Renal cortical epithelial cell (primary cell): Measurements from ENCODE around the gene PSME1. TPM values are rescaled to one million over a fixed set of nuclear protein-coding genes. Genes with fewer than 3 reads are reported as not detected.

Experiments
- total RNA-seq: library from RNA; depleted of rRNA; stranded (reverse); fragments of >200 nt; gene quantifications from 2 replicates; pipeline ENCODE4 v1.2.3, GENCODE V29; 2014

PSME1 gene
- total RNA-seq, 1 donor from 2014 or later = 209 TPM

Other genes with a start within 250 kb of the PSME1 start
- gene DHRS4, start 182.4 kb upstream of the PSME1 start, total RNA-seq = 31.3 and 34.6 TPM in 2 replicates
- 8.3 and 9.4 TPM in 2 replicates for gene DHRS4L2, start 147.3 kb upstream of the PSME1 start, total RNA-seq
- 0.10 TPM in 1 of 2 replicates, not detected in the other for gene CARMIL3, start 84.2 kb upstream of the PSME1 start, total RNA-seq
- not detected in 2 replicates for gene CPNE6, start 64.6 kb upstream of the PSME1 start, total RNA-seq
- gene PCK2, start 41.9 kb upstream of the PSME1 start, total RNA-seq = 18.5 and 28.0 TPM in 2 replicates
- 73.8 and 112 TPM in 2 replicates for gene DCAF11, start 21.4 kb upstream of the PSME1 start, total RNA-seq
- 1.6 and 2.4 TPM in 2 replicates for gene NRL, start 21.2 kb upstream of the PSME1 start, total RNA-seq
- 0.25 TPM in 1 of 2 replicates, not detected in the other for gene FITM1, start 5.5 kb upstream of the PSME1 start, total RNA-seq
- 10.1 and 20.7 TPM in 2 replicates for gene EMC9, start 5.4 kb downstream of the PSME1 start, total RNA-seq
- 69.3 and 258 TPM in 2 replicates for gene PSME2, start 10.4 kb downstream of the PSME1 start, total RNA-seq
- 52.1 and 52.6 TPM in 2 replicates for gene RNF31, start 11.3 kb downstream of the PSME1 start, total RNA-seq
- 78.3 and 87.7 TPM in 2 replicates for gene IRF9, start 25.1 kb downstream of the PSME1 start, total RNA-seq
- 13.4 and 43.3 TPM in 2 replicates for gene REC8, start 35.9 kb downstream of the PSME1 start, total RNA-seq
- 47.4 and 76.0 TPM in 2 replicates for gene IPO4, start 52.6 kb downstream of the PSME1 start, total RNA-seq
- 75.4 and 153 TPM in 2 replicates for gene TM9SF1, start 59.2 kb downstream of the PSME1 start, total RNA-seq
- 0.05 TPM in 1 of 2 replicates, not detected in the other for gene TSSK4, start 69.5 kb downstream of the PSME1 start, total RNA-seq
- gene CHMP4A, start 77.3 kb downstream of the PSME1 start, total RNA-seq = 38.4 and 65.1 TPM in 2 replicates
- 10.0 and 10.2 TPM in 2 replicates for gene MDP1, start 79.9 kb downstream of the PSME1 start, total RNA-seq
- gene NEDD8, start 96.2 kb downstream of the PSME1 start, total RNA-seq = 146 and 185 TPM in 2 replicates
- 96.7 and 106 TPM in 2 replicates for gene GMPR2, start 96.7 kb downstream of the PSME1 start, total RNA-seq
- gene TINF2, start 106.4 kb downstream of the PSME1 start, total RNA-seq = 46.8 and 75.5 TPM in 2 replicates
- 0.45 and 1.6 TPM in 2 replicates for gene TGM1, start 127.0 kb downstream of the PSME1 start, total RNA-seq
- 25.2 and 29.7 TPM in 2 replicates for gene RABGGTA, start 135.4 kb downstream of the PSME1 start, total RNA-seq
- 18.3 and 29.9 TPM in 2 replicates for gene DHRS1, start 163.6 kb downstream of the PSME1 start, total RNA-seq
- 23.2 and 32.3 TPM in 2 replicates for gene NOP9, start 163.7 kb downstream of the PSME1 start, total RNA-seq
- 0.87 and 2.8 TPM in 2 replicates for gene CIDEB, start 171.8 kb downstream of the PSME1 start, total RNA-seq
- gene LTB4R2, start 173.9 kb downstream of the PSME1 start, total RNA-seq = 1.9 and 3.6 TPM in 2 replicates
- 0.17 and 1.3 TPM in 2 replicates for gene LTB4R, start 175.3 kb downstream of the PSME1 start, total RNA-seq
- gene ADCY4, start 198.9 kb downstream of the PSME1 start, total RNA-seq = 0.40 and 2.6 TPM in 2 replicates
- gene RIPK3, start 203.8 kb downstream of the PSME1 start, total RNA-seq = 1.8 and 9.7 TPM in 2 replicates
- 5.6 and 6.7 TPM in 2 replicates for gene NFATC4, start 232.0 kb downstream of the PSME1 start, total RNA-seq